Measurements from ENCODE around the gene FOXI2.

Gene FOXI2

DNA sequence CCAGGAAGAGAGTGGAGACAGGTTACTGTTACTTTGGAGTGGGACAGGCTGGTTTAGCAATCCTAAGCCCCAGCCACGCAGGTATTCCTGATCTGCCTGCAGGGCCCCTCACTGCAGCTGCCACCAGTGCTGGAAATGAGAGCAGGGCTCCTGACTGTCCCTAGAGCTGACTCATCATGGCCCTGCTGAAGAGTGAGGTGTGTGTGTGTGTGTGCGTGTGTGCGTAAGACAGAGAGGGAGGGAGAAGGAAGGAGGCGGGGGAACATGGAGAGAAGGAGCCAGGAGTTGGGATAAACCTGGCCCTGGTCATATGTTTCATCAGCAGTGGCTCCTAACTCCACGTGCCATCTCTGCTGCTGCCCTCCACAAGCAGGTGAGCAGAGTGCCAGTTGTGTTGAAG lies 3.6 kb downstream of the FOXI2 start:
- no peak for DNase-seq (ENCODE audit: low read depth in 2 of 3, low spot score in 2 of 3)

DNA sequence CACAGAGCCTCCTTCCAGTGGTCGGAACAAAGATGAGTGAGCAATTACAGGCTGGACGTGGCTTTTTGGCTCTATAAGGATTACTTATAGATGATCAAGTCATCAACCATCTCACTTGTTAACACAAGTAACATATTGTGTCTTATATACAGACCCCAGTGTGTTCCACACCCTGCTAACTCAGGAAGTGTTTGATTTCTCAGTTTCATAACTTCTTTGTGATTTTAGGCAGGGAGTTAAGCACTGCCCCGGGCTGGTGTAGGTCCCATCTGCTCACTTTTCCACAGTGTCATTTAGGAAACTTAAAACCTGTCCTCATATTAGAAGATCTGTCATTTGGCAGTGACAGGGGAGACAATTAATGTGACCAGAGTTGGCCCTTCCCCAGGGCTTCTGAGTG lies 6.2 kb downstream of the FOXI2 start:
- DNase-seq (ENCODE audit: low read depth in 2 of 3, low spot score in 2 of 3), result no peak

DNA sequence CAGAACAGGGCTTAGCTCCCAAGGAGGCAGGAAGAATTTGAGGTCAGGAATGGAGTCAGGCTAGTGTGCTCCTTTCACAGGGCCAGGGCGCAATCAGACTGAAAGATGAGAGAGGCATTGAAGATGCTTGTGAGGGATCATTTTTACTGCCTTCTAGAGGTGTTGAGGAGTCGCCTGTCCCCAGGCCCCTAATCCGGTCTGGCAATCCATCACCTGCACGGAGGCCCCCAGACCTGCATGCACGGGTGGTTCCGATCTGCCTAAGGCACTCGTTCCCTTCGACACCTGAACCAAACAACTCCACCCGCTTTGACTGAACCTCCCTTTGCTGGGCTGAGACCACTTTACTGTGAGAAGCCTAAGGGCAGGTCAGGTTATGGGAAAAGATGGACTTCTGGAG lies 8.0 kb downstream of the FOXI2 start:
- no peak for DNase-seq (ENCODE audit: low read depth in 2 of 3, low spot score in 2 of 3)

DNA sequence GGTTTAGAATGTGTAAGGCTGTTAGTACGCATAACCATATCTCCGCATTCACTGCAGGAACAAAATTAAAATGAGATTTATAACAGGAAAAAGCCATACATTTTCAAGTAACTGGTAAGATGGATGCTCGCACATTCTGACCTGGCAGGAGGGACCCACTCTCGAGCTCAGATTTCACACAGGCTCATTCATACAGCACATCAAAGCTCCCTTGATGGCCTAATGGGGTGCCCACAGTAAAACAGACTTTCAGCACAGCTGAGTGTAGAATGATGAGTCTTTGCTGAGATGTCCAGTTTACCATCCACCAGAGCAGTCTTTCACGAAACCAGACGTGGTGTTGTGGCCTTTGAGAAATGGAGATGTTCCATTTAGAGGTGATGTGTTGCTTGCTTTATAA lies 8.9 kb downstream of the FOXI2 start:
- no peak for DNase-seq (ENCODE audit: low read depth in 2 of 3, low spot score in 2 of 3)

DNA sequence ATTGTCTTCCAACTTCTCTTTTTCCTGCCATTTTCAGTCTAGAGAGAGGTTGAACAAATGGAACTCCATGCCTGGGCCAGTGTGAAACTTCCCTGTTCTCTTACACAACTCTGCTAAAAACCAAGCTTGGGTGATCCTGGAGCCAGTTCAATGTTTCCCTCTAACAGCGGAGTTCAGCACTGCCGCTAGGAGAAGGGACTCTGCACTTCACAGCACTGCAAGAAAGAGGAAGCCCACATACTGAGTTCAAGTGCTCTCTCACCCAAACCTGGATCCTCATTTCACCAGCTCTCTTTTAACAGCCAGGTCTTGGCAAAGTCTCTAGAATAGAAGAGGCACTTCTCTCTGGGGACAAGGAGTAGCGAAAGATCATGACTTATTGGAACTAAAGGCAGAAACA lies 18.8 kb downstream of the FOXI2 start:
- DNase-seq (ENCODE audit: low read depth in 2 of 3, low spot score in 2 of 3), result no peak

DNA sequence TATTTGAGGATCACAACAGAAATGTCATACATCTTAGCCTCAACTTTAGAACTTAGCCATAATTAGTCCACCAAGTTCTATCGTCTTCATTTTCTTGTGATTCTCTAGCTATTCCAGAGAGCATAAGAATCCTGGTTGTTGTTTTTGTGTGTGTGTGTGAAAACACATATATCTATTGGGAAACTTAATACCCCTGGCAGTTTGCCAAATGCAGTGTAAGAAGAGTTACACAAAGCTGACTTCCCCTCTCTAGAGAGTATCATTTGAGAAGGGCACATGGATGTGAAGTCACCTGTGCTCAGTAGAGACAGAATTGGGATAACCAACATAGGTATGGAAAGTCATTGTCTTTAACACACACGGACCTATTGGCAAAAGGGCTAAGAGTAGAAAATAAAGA lies 19.3 kb downstream of the FOXI2 start:
- no peak for DNase-seq (ENCODE audit: low read depth in 2 of 3, low spot score in 2 of 3)

GRCh38 chr10:127757033-127757432 lies 20.0 kb downstream of the FOXI2 start:
- no peak for DNase-seq (ENCODE audit: low read depth in 2 of 3, low spot score in 2 of 3)

- no peak for DNase-seq (ENCODE audit: low read depth in 2 of 3, low spot score in 2 of 3)
Observed at GRCh38 chr10:127759276-127759675, 22.3 kb downstream of the FOXI2 start.

GRCh38 chr10:127762925-127763324 lies 25.9 kb downstream of the FOXI2 start:
- no peak for DNase-seq (ENCODE audit: low read depth in 2 of 3, low spot score in 2 of 3)

GRCh38 chr10:127774766-127775559 lies 38.0 kb downstream of the FOXI2 start:
- no peak for DNase-seq (ENCODE audit: low read depth in 2 of 3, low spot score in 2 of 3)

GRCh38 chr10:127776816-127777215 lies 39.8 kb downstream of the FOXI2 start:
- DNase-seq (ENCODE audit: low read depth in 2 of 3, low spot score in 2 of 3), result no peak

DNA sequence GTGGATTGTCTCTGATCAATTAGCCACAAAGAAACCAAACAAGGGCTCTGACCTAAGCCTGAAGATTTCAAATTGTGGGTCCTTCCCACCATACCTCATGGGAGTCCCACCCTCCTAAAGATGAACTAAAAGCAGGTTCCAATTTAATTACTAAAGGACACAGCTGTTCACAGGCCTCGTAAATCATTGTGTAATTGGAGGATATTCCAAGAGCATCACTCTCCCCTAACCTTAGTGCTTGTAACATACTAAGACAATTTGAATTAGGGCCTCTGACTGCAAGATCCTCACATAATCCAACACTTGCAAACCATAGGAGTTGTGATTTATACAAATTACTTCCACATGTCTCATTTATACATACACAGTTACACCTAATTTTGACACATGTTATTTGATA lies 44.4 kb downstream of the FOXI2 start:
- DNase-seq (ENCODE audit: low read depth in 2 of 3, low spot score in 2 of 3), result no peak

- no peak for DNase-seq (ENCODE audit: low read depth in 2 of 3, low spot score in 2 of 3)
Observed at GRCh38 chr10:127787873-127788272, 50.9 kb downstream of the FOXI2 start.

DNA sequence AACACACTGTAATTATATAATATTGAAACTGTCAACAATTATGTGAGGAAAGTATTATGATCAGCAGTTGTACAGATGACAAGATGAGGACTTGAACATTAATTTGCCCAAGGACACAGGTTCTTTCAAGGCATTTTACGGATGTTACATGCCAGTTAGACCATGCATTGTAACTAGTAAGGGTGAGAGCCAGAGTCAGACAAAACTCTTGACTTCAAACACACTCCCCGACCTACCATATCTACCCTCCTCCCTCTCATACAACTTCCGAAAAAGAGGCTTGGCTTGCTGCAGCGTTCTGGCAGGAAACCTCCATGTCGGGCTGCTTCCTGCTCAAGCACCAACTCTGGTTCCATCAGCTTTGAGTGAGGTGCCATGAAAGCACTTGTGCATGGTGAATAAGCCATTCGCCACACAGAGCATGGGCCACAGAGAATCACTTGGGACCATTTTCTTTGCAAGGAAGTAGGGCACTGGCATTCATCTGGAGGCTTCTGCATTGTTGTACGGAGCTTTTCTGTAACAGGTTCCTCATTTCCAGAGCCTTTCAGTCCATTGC lies 53.2 kb downstream of the FOXI2 start:
- DNase-seq (ENCODE audit: low read depth in 2 of 3, low spot score in 2 of 3), result no peak

Data from activated CD8-positive, alpha-beta memory T cell treated with anti-CD3 and anti-CD28 coated beads for 48 hours (primary cell).